Breast epithelium (tissue), 4 donors: ENCODE measurements around the gene TINCR. TPM values are rescaled to one million over a fixed set of nuclear protein-coding genes. Genes with fewer than 3 reads are reported as not detected.

Experiments used
- DNase-seq, 2 donors: peaks; one replicate each; pipeline ENCODE4 v3.0.0-alpha.2; 2019; ENCODE audit warnings: low spot score in 2 of 2
- H3K27ac ChIP-seq, 2 donors: fragments of 200-600 bp; sonication (generic) in 1 of 2; one replicate each; pipeline ENCODE4 v1.5.1; 2016 to 2019; ENCODE audit warnings: mild to moderate bottlenecking in 1 of 2
- H3K27me3 ChIP-seq, 2 donors: fragments of 200-600 bp; sonication (generic) in 1 of 2; one replicate each; pipeline versions ENCODE4 v1.5.1 to v1.6.0; 2017 to 2019; ENCODE audit warnings: control low read depth in 1 of 2, mild to moderate bottlenecking in 1 of 2
- H3K36me3 ChIP-seq: fragments of 200-600 bp; one replicate; pipeline ENCODE4 v1.5.1; 2019
- H3K4me1 ChIP-seq, 2 donors: fragments of 200-600 bp; sonication (generic); one replicate each; pipeline ENCODE4 v1.5.1; 2016 to 2019; ENCODE audit warnings: control low read depth in 1 of 2
- H3K4me3 ChIP-seq, 3 donors: fragments of 200-600 bp; sonication (generic); 1 replicate in 2 of 3; 2 replicates in 1 of 3; pipeline ENCODE4 v1.5.1; 2016 to 2019; ENCODE audit warnings: mild to moderate bottlenecking in 3 of 3, moderate library complexity in 2 of 3
- H3K9me3 ChIP-seq, 2 donors: fragments of 200-600 bp; sonication (generic) in 1 of 2; one replicate each; pipeline ENCODE4 v1.5.1; 2016 to 2019; ENCODE audit warnings: control low read depth in 1 of 2
- POLR2A ChIP-seq: fragments of 450-650 bp; IDR thresholded peaks from one replicate; pipeline ENCODE4 v1.6.1; 2016; ENCODE audit warnings: antibody characterized with exemption, mild to moderate bottlenecking, moderate library complexity
- POLR2AphosphoS5 ChIP-seq, 3 donors: sonication (generic); formaldehyde crosslinking; IDR thresholded peaks; one replicate each; pipeline ENCODE4 v1.6.1; 2017; ENCODE audit warnings: antibody characterized with exemption in 3 of 3
- intact Hi-C: fragments of 100-400 bp; cut with DNase I; formaldehyde crosslinking; loops from one replicate; pipeline ENCODE4 v1.15.1; 2023; ENCODE audit warnings: low total_unique reads
- total RNA-seq, 3 donors: library from RNA; depleted of rRNA; stranded (reverse); fragments of >200 nt; gene quantifications; one replicate each; pipeline ENCODE4 v1.1.0, GENCODE V29; 2016
- TF ChIP-seq, protein P1 (sequence below), 3 donors: fragments of 450-650 bp; IDR thresholded peaks; one replicate each; pipeline ENCODE4 v1.5.1; 2016 to 2017; ENCODE audit warnings: antibody characterized with exemption in 3 of 3, mild to moderate bottlenecking in 3 of 3, moderate library complexity in 3 of 3

The TINCR gene
- 10 to 100 TPM in 1 of 3 donors, 1 to 10 TPM in 2; 1.1 to 11.7 (median 1.3) TPM for total RNA-seq

DNA sequence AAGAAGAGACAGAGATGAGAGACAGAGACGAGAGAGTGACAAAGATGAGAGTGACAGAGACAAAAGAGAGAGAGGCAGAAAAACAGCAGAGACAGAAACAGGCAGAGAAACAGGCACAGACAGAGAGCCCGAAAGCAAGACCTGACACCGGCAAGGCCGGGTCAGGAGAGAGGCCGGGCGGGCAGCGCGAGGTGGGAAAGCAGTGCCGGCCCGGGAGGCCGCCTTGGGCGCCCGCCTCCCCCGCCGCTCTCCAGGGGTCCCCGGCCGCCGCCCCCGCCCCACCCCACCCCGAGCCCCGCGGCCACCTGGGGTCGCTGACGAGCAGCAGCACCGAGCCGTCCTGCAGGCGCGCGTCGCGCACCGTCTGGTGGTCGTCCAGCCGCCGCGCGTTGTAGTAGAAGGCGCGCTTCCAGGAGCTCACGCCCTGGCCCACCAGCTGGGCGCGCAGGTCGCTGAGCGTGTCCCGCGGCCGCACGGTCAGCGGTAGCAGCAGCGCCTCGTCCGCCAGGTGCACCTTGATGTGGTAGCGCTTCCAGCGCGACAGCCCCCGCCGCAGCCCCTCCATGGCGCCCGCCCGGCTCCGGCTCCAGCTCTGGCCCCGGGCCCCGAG lies at the start of gene TINCR:
Gene TINCR (minus strand): TSS at position 594 of the 610 bp plus-strand sequence.
- Histone ChIP-seq H3K4me3 (peak within 1 kb of the TSS in 2 of 3 donors; percentile 40 to 67), H3K9me3 (no peaks in the 10 kb centered on the region), H3K27me3 (peaks cover 0 to 14% of the 10 kb centered on the region in 2 donors), H3K36me3 (no peaks in the 10 kb centered on the region), H3K4me1 (no peaks in the 10 kb centered on the region), H3K27ac (no peak within 1 kb of the TSS)
- no peak for DNase-seq
- no peak for TF ChIP-seq POLR2AphosphoS5 (IDR thresholded peaks at IDR 0.05)
- no peak for TF ChIP-seq POLR2A
- TF ChIP-seq, protein P1, sequence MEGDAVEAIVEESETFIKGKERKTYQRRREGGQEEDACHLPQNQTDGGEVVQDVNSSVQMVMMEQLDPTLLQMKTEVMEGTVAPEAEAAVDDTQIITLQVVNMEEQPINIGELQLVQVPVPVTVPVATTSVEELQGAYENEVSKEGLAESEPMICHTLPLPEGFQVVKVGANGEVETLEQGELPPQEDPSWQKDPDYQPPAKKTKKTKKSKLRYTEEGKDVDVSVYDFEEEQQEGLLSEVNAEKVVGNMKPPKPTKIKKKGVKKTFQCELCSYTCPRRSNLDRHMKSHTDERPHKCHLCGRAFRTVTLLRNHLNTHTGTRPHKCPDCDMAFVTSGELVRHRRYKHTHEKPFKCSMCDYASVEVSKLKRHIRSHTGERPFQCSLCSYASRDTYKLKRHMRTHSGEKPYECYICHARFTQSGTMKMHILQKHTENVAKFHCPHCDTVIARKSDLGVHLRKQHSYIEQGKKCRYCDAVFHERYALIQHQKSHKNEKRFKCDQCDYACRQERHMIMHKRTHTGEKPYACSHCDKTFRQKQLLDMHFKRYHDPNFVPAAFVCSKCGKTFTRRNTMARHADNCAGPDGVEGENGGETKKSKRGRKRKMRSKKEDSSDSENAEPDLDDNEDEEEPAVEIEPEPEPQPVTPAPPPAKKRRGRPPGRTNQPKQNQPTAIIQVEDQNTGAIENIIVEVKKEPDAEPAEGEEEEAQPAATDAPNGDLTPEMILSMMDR (IDR thresholded peaks at IDR 0.05): no peak
- intact Hi-C loops: loop anchor here (10.0 kb wide), 1 partner anchor 1013 kb away; the partner anchor contains the start of gene SEMA6B

DNA sequence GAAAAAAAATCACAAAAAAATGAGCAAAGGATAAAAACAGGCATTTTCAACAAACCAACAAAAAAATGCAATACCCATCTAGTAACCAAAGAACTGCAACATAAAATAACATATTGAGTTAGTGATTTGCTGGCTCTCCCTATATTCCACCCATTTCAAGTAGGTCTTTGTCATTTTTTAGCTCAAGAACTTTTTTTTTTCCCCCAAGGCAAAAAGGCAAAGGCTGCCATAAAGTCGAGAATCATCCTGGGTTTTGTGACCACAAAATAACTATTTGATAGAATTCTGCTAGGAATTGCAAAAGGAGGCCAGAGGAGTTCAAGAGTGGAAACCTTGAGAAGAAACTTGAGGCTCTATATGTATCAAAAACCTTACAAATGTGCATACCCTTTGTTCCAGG lies 49.3 kb upstream of the TINCR start:
- intact Hi-C loops: no loop called here
- Histone ChIP-seq H3K27me3 (no peaks in the 10 kb centered on the region), H3K4me3 (no peak overlapping the region), H3K27ac (no peak overlapping the region), H3K4me1 (peaks cover 0 to 8% of the 10 kb centered on the region in 2 donors), H3K36me3 (peaks cover 8% of the 10 kb centered on the region), H3K9me3 (no peaks in the 10 kb centered on the region)
- DNase-seq: no peak
- TF ChIP-seq, protein P1 (IDR thresholded peaks at IDR 0.05): no peak
- TF ChIP-seq POLR2AphosphoS5 (IDR thresholded peaks at IDR 0.05) (no peak), POLR2A (no peak)

GRCh38 chr19:5615756-5616327 lies 48.1 kb upstream of the TINCR start:
- no peak for DNase-seq
- peaks cover 8% of the 10 kb centered on the region for H3K36me3 ChIP-seq
- H3K27me3 ChIP-seq: no peaks in the 10 kb centered on the region
- no peaks in the 10 kb centered on the region for H3K9me3 ChIP-seq
- H3K4me3 ChIP-seq: no peak overlapping the region
- TF ChIP-seq POLR2A (no peak), POLR2AphosphoS5 (IDR thresholded peaks at IDR 0.05) (no peak)
- TF ChIP-seq, protein P1 (IDR thresholded peaks at IDR 0.05): no peak
- intact Hi-C loops: no loop called here
- no peak overlapping the region for H3K27ac ChIP-seq
- peaks cover 0 to 5% of the 10 kb centered on the region in 2 donors for H3K4me1 ChIP-seq

DNA sequence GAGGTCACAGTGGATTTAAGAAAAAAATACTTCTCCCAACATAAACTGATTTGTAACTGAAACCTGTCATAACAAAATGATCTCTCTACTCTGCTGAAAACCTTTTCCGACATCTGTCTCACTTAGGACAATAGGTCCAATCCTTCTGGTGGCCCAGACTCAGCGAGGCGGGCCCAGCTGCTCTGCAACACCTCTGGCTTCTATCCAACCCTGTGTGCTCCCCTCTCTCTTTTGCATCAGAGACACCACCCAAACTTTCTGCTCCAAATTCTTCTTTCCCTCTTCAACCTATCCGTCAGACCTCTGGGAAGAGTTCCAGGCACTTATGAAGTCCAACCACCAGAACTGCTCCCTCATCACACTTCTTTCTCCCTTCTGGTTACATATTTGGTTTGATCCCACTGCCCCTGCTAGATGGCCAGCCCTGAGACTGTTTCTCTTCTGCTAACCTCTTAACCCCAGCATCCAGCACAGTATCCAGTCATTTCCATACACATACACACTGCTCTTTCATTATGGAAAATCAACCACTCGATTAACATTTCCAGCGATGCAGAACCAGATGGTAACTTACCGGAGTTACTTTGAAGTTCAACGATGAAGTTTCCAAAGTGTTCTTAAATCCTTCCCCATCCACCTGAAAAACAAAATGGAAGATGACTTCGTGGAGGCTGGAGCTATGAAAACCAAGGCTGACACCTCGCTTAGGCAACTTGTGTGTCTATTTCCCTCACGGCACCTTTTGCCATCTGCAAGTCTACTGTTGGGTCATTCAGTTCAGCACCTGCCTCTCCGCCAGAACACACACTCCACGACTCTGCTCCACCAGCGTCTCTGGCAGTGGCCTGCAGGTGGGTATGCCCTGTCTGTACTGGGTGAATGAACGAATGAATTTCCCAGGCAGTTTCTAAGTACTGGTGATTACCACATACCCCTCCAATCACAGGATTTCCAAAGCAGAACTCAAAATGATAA lies 45.4 kb upstream of the TINCR start:
- Histone ChIP-seq H3K27me3 (no peaks in the 10 kb centered on the region), H3K4me1 (no peaks in the 10 kb centered on the region), H3K9me3 (no peaks in the 10 kb centered on the region), H3K4me3 (no peak overlapping the region), H3K27ac (no peak overlapping the region), H3K36me3 (peaks cover 16% of the 10 kb centered on the region)
- intact Hi-C loops: no loop called here
- TF ChIP-seq POLR2A (no peak), POLR2AphosphoS5 (IDR thresholded peaks at IDR 0.05) (no peak)
- TF ChIP-seq, protein P1 (IDR thresholded peaks at IDR 0.05): no peak
- DNase-seq: no peak
